K562 (cell line): Measurements from ENCODE around the gene ZNF83. TPM values are rescaled to one million over a fixed set of nuclear protein-coding genes. Genes with fewer than 3 reads are reported as not detected.

Experiments used
- CEBPG ChIP-seq, 3 experiments: fragments of 200-800 bp in 1 of 3; sonication (Bioruptor generic) in 1 of 3; sonication (generic) in 1 of 3; formaldehyde crosslinking in 1 of 3; IDR thresholded peaks in 2 of 3; conservative IDR thresholded peaks in 1 of 3; 2 replicates each; pipeline versions ENCODE4 v1.6.1 to v1.8.0; 2016 to 2022; ENCODE audit warnings: missing compliant biosample characterization in 2 of 3, missing genetic modification characterization in 2 of 3, mild to moderate bottlenecking in 1 of 3, missing genetic modification reagents in 1 of 3
- CREM ChIP-seq: IDR thresholded peaks from 2 replicates; pipeline ENCODE4 v1.6.1; 2014; ENCODE audit warnings: antibody characterized with exemption, low read depth
- FOS ChIP-seq: IDR thresholded peaks from 3 replicates; pipeline ENCODE4 v1.6.1; 2011; ENCODE audit not compliant: insufficient read length; ENCODE audit errors: extremely low read depth
- IRF2 ChIP-seq: sonication (generic); formaldehyde crosslinking; IDR thresholded peaks from 2 replicates; pipeline ENCODE4 v1.8.1; 2022; ENCODE audit warnings: mild to moderate bottlenecking, missing genetic modification reagents
- MCM7 ChIP-seq, 2 experiments: fragments of 450-650 bp; IDR thresholded peaks; 2 replicates each; pipeline ENCODE4 v1.6.1; 2016 to 2018
- MEF2A ChIP-seq: IDR thresholded peaks from 2 replicates; pipeline ENCODE4 v1.6.1; 2011; ENCODE audit warnings: low read depth, mild to moderate bottlenecking, low read length, moderate library complexity; ENCODE audit not compliant: control insufficient read depth
- POLR2AphosphoS2 ChIP-seq: IDR thresholded peaks from 2 replicates; pipeline ENCODE4 v1.6.1; 2012; ENCODE audit warnings: low read length, improper control_type of control experiment
- PYGO2 ChIP-seq: fragments of 450-650 bp; IDR thresholded peaks from 2 replicates; pipeline ENCODE4 v1.6.1; 2016; ENCODE audit warnings: mild to moderate bottlenecking, missing genetic modification characterization, moderate library complexity, missing compliant biosample characterization
- RBM17 ChIP-seq: fragments of 200-400 bp; formaldehyde crosslinking; IDR thresholded peaks from 2 replicates; pipeline ENCODE4 v1.6.1; 2017; ENCODE audit warnings: low read depth, mild to moderate bottlenecking, low read length, borderline replicate concordance
- RBM25 ChIP-seq: fragments of 200-400 bp; formaldehyde crosslinking; IDR thresholded peaks from 2 replicates; pipeline ENCODE4 v1.6.1; 2018; ENCODE audit warnings: low read length, low read depth, moderate library complexity; ENCODE audit not compliant: severe bottlenecking
- SAP30 ChIP-seq: fragments of 200-600 bp; sonication (generic); IDR thresholded peaks from 2 replicates; pipeline ENCODE4 v1.6.1; 2012; ENCODE audit warnings: borderline replicate concordance, low read depth, mild to moderate bottlenecking, moderate library complexity, low read length, control low read depth, inconsistent platforms; ENCODE audit not compliant: insufficient read depth, poor library complexity, severe bottlenecking
- SMARCA4 ChIP-seq: fragments of 450-650 bp; IDR thresholded peaks from 2 replicates; pipeline ENCODE4 v1.6.1; 2016
- SRF ChIP-seq, 2 experiments: fragments of 250-450, 450-650 bp in 1 of 2; sonication (Bioruptor Pico) in 1 of 2; sonication (generic) in 1 of 2; formaldehyde crosslinking; IDR thresholded peaks; 2 replicates each; pipeline versions ENCODE4 v1.5.0 to v1.5.1; 2020 to 2022; ENCODE audit warnings: mild to moderate bottlenecking in 1 of 2, missing genetic modification reagents in 1 of 2
- THRB ChIP-seq: fragments of 450-650 bp; formaldehyde crosslinking; conservative IDR thresholded peaks from 2 replicates; pipeline ENCODE4 v1.4.0; 2022; ENCODE audit warnings: mild to moderate bottlenecking, missing genetic modification characterization
- polyA plus RNA-seq, 8 experiments: library from polyadenylated mRNA; depleted of rRNA in 4 of 8; stranded (reverse) in 5 of 8; unstranded in 3 of 8; fragments of >200 nt; fragmentation: Nextera tagmentation in 2 of 8; fragmentation: Illumina TruSeq in 1 of 8; extraction: Ambion mirVana in 2 of 8; extraction: Trizol in 1 of 8; gene quantifications; 2 replicates each; pipeline versions ENCODE4 v1.2.1 to v1.2.3, GENCODE V29; 2011 to 2014; ENCODE audit warnings: inconsistent platforms in 1 of 8, missing spikeins in 1 of 8
- total RNA-seq, 7 experiments: library from RNA; depleted of rRNA in 6 of 7; stranded (reverse); fragments of >200 nt in 6 of 7; fragmentation: Illumina TruSeq in 2 of 7; extraction: Trizol in 2 of 7; gene quantifications; 2 replicates each; pipeline versions ENCODE4 v1.2.1 to v1.2.3, GENCODE V29; 2011 to 2021; ENCODE audit warnings: low replicate concordance in 1 of 7
- TF ChIP-seq, protein P1 (sequence below): fragments of 450-650 bp; IDR thresholded peaks from 2 replicates; pipeline ENCODE4 v1.6.1; 2016; ENCODE audit warnings: mild to moderate bottlenecking
- TF ChIP-seq, protein P2 (sequence below), 2 experiments: fragments of 450-650 bp; formaldehyde crosslinking in 1 of 2; IDR thresholded peaks; 2 replicates each; pipeline versions ENCODE4 v1.4.0 to v1.6.1; 2014 to 2020; ENCODE audit warnings: mild to moderate bottlenecking in 2 of 2, borderline replicate concordance in 1 of 2, low read depth in 1 of 2

ZNF83 gene
- total and polyA plus RNA-seq, 9 of the 15 experiments (the other 6 are each of a cell fraction or from before 2014, with no cell fraction given), result 18.6 to 74.3 (median 51.9) TPM

- TF ChIP-seq, protein P1, sequence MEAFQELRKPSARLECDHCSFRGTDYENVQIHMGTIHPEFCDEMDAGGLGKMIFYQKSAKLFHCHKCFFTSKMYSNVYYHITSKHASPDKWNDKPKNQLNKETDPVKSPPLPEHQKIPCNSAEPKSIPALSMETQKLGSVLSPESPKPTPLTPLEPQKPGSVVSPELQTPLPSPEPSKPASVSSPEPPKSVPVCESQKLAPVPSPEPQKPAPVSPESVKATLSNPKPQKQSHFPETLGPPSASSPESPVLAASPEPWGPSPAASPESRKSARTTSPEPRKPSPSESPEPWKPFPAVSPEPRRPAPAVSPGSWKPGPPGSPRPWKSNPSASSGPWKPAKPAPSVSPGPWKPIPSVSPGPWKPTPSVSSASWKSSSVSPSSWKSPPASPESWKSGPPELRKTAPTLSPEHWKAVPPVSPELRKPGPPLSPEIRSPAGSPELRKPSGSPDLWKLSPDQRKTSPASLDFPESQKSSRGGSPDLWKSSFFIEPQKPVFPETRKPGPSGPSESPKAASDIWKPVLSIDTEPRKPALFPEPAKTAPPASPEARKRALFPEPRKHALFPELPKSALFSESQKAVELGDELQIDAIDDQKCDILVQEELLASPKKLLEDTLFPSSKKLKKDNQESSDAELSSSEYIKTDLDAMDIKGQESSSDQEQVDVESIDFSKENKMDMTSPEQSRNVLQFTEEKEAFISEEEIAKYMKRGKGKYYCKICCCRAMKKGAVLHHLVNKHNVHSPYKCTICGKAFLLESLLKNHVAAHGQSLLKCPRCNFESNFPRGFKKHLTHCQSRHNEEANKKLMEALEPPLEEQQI, result peak; percentile 69; the same call in 1 of the 2 replicates
- TF ChIP-seq CEBPG (CRISPR knock-in tag; IDR thresholded peaks at IDR 0.05) (no peak), CEBPG (tag; conservative IDR thresholded peaks at IDR 0.05 in 1 of 2, IDR thresholded peaks at IDR 0.05 in 1 of 2) (0 out of 4 replicates have a peak, but pooled peaks of 1 of the 2 experiments have one; percentile 12), SRF (CRISPR knock-in tag; IDR thresholded peaks at IDR 0.05) (no peak), SAP30 (no peak), FOS (peak; percentile 4), IRF2 (CRISPR knock-in tag) (no peak), THRB (CRISPR knock-in tag) (no peak), POLR2AphosphoS2 (no peak), PYGO2 (tag) (no peak), CREM (peak; percentile 34), MEF2A (no peak), SMARCA4 (peak; percentile 55; the same call in 1 of the 2 replicates), RBM25 (no peak), MCM7 (IDR thresholded peaks at IDR 0.05) (no peak), RBM17 (no peak)
- TF ChIP-seq, protein P2, sequence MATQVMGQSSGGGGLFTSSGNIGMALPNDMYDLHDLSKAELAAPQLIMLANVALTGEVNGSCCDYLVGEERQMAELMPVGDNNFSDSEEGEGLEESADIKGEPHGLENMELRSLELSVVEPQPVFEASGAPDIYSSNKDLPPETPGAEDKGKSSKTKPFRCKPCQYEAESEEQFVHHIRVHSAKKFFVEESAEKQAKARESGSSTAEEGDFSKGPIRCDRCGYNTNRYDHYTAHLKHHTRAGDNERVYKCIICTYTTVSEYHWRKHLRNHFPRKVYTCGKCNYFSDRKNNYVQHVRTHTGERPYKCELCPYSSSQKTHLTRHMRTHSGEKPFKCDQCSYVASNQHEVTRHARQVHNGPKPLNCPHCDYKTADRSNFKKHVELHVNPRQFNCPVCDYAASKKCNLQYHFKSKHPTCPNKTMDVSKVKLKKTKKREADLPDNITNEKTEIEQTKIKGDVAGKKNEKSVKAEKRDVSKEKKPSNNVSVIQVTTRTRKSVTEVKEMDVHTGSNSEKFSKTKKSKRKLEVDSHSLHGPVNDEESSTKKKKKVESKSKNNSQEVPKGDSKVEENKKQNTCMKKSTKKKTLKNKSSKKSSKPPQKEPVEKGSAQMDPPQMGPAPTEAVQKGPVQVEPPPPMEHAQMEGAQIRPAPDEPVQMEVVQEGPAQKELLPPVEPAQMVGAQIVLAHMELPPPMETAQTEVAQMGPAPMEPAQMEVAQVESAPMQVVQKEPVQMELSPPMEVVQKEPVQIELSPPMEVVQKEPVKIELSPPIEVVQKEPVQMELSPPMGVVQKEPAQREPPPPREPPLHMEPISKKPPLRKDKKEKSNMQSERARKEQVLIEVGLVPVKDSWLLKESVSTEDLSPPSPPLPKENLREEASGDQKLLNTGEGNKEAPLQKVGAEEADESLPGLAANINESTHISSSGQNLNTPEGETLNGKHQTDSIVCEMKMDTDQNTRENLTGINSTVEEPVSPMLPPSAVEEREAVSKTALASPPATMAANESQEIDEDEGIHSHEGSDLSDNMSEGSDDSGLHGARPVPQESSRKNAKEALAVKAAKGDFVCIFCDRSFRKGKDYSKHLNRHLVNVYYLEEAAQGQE (IDR thresholded peaks at IDR 0.05; ENCODE audit: borderline replicate concordance), result no peak
- TF ChIP-seq, protein P2 (CRISPR knock-in tag; IDR thresholded peaks at IDR 0.05; ENCODE audit: low read depth), result no peak
Measured at GRCh38 chr19:52665529-52665928, 27.4 kb upstream of the ZNF83 start (continued).
